ENCODE measurements around the gene MTFR1L.

MTFR1L gene

GRCh38 chr1:25844536-25845337 is 25.0 kb downstream of the MTFR1L start:
- no peak for DNase-seq
- in situ Hi-C loops (cut with MboI; ENCODE audit: low pct_unique_long_range_greater_than_20kb, low sequenced_read_pairs), result no loop called here

GRCh38 chr1:25845664-25846063 is 25.9 kb downstream of the MTFR1L start:
- in situ Hi-C loops (cut with MboI; ENCODE audit: low pct_unique_long_range_greater_than_20kb, low sequenced_read_pairs), result no loop called here

GRCh38 chr1:25847929-25848328 is 28.2 kb downstream of the MTFR1L start:
- DNase-seq, result no peak
- in situ Hi-C loops (cut with MboI; ENCODE audit: low pct_unique_long_range_greater_than_20kb, low sequenced_read_pairs), result no loop called here

More at GRCh38 chr1:25845664-25846063, 25.9 kb downstream of the MTFR1L start:
- DNase-seq, result no peak

- in situ Hi-C loops (cut with MboI; ENCODE audit: low pct_unique_long_range_greater_than_20kb, low sequenced_read_pairs), result no loop called here
- no peak for DNase-seq
Measured at GRCh38 chr1:25848531-25848930, 28.8 kb downstream of the MTFR1L start.

GRCh38 chr1:25854554-25854953 is 34.8 kb downstream of the MTFR1L start:
- in situ Hi-C loops (cut with MboI; ENCODE audit: low pct_unique_long_range_greater_than_20kb, low sequenced_read_pairs), result no loop called here
- DNase-seq, result no peak

GRCh38 chr1:25856856-25857255 is 37.1 kb downstream of the MTFR1L start:
- in situ Hi-C loops (cut with MboI; ENCODE audit: low pct_unique_long_range_greater_than_20kb, low sequenced_read_pairs), result no loop called here

GRCh38 chr1:25858494-25858893 is 38.7 kb downstream of the MTFR1L start:
- in situ Hi-C loops (cut with MboI; ENCODE audit: low pct_unique_long_range_greater_than_20kb, low sequenced_read_pairs), result no loop called here
- peak; percentile 36 for DNase-seq

More at GRCh38 chr1:25856856-25857255, 37.1 kb downstream of the MTFR1L start:
- no peak for DNase-seq

GRCh38 chr1:25858906-25859789 is 39.4 kb downstream of the MTFR1L start, which contains the start of gene AUNIP:
AUNIP (minus strand) TSS chr1:25859457; CDS start chr1:25859357, 100 bp downstream.
- in situ Hi-C loops (cut with MboI; ENCODE audit: low pct_unique_long_range_greater_than_20kb, low sequenced_read_pairs), result no loop called here
- peak; percentile 93 for DNase-seq

- peak; percentile 85 for DNase-seq
- in situ Hi-C loops (cut with MboI; ENCODE audit: low pct_unique_long_range_greater_than_20kb, low sequenced_read_pairs), result no loop called here
Measured at GRCh38 chr1:25861316-25862286, 41.8 kb downstream of the MTFR1L start.

GRCh38 chr1:25862785-25863485 is 43.2 kb downstream of the MTFR1L start:
- DNase-seq, result no peak
- in situ Hi-C loops (cut with MboI; ENCODE audit: low pct_unique_long_range_greater_than_20kb, low sequenced_read_pairs), result no loop called here

- DNase-seq, result no peak
Measured at GRCh38 chr1:25863486-25864262, 43.9 kb downstream of the MTFR1L start.

GRCh38 chr1:25864434-25864833 is 44.7 kb downstream of the MTFR1L start:
- no peak for DNase-seq
- in situ Hi-C loops (cut with MboI; ENCODE audit: low pct_unique_long_range_greater_than_20kb, low sequenced_read_pairs), result no loop called here

More at GRCh38 chr1:25863486-25864262, 43.9 kb downstream of the MTFR1L start:
- in situ Hi-C loops (cut with MboI; ENCODE audit: low pct_unique_long_range_greater_than_20kb, low sequenced_read_pairs), result no loop called here

- DNase-seq, result no peak
- in situ Hi-C loops (cut with MboI; ENCODE audit: low pct_unique_long_range_greater_than_20kb, low sequenced_read_pairs), result no loop called here
Measured at GRCh38 chr1:25866288-25866687, 46.5 kb downstream of the MTFR1L start.

- DNase-seq, result no peak
- in situ Hi-C loops (cut with MboI; ENCODE audit: low pct_unique_long_range_greater_than_20kb, low sequenced_read_pairs), result no loop called here
Measured at GRCh38 chr1:25867210-25867991, 47.6 kb downstream of the MTFR1L start.

GRCh38 chr1:25869909-25870606 is 50.3 kb downstream of the MTFR1L start:
- in situ Hi-C loops (cut with MboI; ENCODE audit: low pct_unique_long_range_greater_than_20kb, low sequenced_read_pairs), result no loop called here

GRCh38 chr1:25870614-25871013 is 50.9 kb downstream of the MTFR1L start:
- DNase-seq, result no peak
- in situ Hi-C loops (cut with MboI; ENCODE audit: low pct_unique_long_range_greater_than_20kb, low sequenced_read_pairs), result no loop called here

More at GRCh38 chr1:25869909-25870606, 50.3 kb downstream of the MTFR1L start:
- no peak for DNase-seq

Data from KBM-7 (cell line).